Measurements from ENCODE around the gene SPRED3.
"Not testable (repeated sequence)": the region's sequence is repeated elsewhere in the genome, so short reads cannot be mapped to it uniquely, and the experiment has no call there.

The SPRED3 gene

GRCh38 chr19:38422438-38422837 lies 33.9 kb downstream of the SPRED3 start:
- no peak for DNase-seq

- DNase-seq, result no peak
These were observed 35.8 kb downstream of the SPRED3 start for GRCh38 chr19:38424272-38424671.

GRCh38 chr19:38425222-38425809 lies 36.8 kb downstream of the SPRED3 start:
- no peak for DNase-seq

GRCh38 chr19:38425810-38426466 lies 37.4 kb downstream of the SPRED3 start, which contains the start of gene RASGRP4:
TSS of gene RASGRP4 (minus strand) at chr19:38426219. CDS start at chr19:38426091, 128 bp downstream.
- DNase-seq, result no peak

GRCh38 chr19:38427035-38427677 lies 38.7 kb downstream of the SPRED3 start:
- DNase-seq, result not testable (repeated sequence)

GRCh38 chr19:38429055-38429810 lies 40.7 kb downstream of the SPRED3 start:
- no peak for DNase-seq

GRCh38 chr19:38429811-38430156 lies 41.3 kb downstream of the SPRED3 start:
- DNase-seq, result no peak

GRCh38 chr19:38430931-38431330 lies 42.4 kb downstream of the SPRED3 start:
- DNase-seq, result no peak

GRCh38 chr19:38433268-38433733 lies 44.8 kb downstream of the SPRED3 start, which contains the start of gene RYR1:
TSS of gene RYR1 (plus strand) at chr19:38433691. CDS start at chr19:38433830, 139 bp downstream.
- no peak for DNase-seq

GRCh38 chr19:38434549-38435051 lies 46.1 kb downstream of the SPRED3 start:
- no peak for DNase-seq

- DNase-seq, result no peak
These were observed 48.8 kb downstream of the SPRED3 start for GRCh38 chr19:38437295-38437694.

GRCh38 chr19:38437917-38438316 lies 49.4 kb downstream of the SPRED3 start:
- DNase-seq, result no peak

GRCh38 chr19:38440592-38440991 lies 52.1 kb downstream of the SPRED3 start:
- no peak for DNase-seq

- DNase-seq, result no peak
These were observed 53.3 kb downstream of the SPRED3 start for GRCh38 chr19:38441657-38442348.

GRCh38 chr19:38442736-38443135 lies 54.2 kb downstream of the SPRED3 start:
- DNase-seq, result no peak

GRCh38 chr19:38443458-38443999 lies 55.0 kb downstream of the SPRED3 start:
- DNase-seq, result no peak

- DNase-seq, result no peak
These were observed 55.5 kb downstream of the SPRED3 start for GRCh38 chr19:38444026-38444425.

- DNase-seq, result no peak
These were observed 56.9 kb downstream of the SPRED3 start for GRCh38 chr19:38445362-38445761.

GRCh38 chr19:38448225-38448624 lies 59.7 kb downstream of the SPRED3 start:
- no peak for DNase-seq

All from NCI-H526 treated with DMSO at 0.1 percent for 48 hours (cell line).